ENCODE data around the gene PLEKHA7. TPM values are rescaled to one million over a fixed set of nuclear protein-coding genes. Genes with fewer than 3 reads are reported as not detected.

Gene PLEKHA7
- total RNA-seq, 2 donors from 2014 or later = 17.5 to 21.9 TPM

GRCh38 chr11:16789063-16789420 lies 225.2 kb downstream of the PLEKHA7 start:
- no peak overlapping the region for H3K9ac ChIP-seq (ENCODE audit: extremely low read depth, low read length, poor library complexity, severe bottlenecking)
- H3K36me3 Mint-ChIP-seq (ENCODE audit: low read depth) = peaks cover 3% of the 10 kb centered on the region
- H3K27ac ChIP-seq (ENCODE audit: low read depth, low read length) = no peak overlapping the region
- no peak overlapping the region for H3K27ac Mint-ChIP-seq
- no peak for TF ChIP-seq CTCF (conservative IDR thresholded peaks at IDR 0.05)
- H3K36me3 ChIP-seq (ENCODE audit: control insufficient read depth, insufficient read depth, low read length) = peaks cover 14% of the 10 kb centered on the region
- no peaks in the 10 kb centered on the region for H3K27me3 ChIP-seq (ENCODE audit: control insufficient read depth, insufficient read depth, low read length, poor library complexity, severe bottlenecking)
- no peaks in the 10 kb centered on the region for H3K9me3 Mint-ChIP-seq
- H3K27me3 Mint-ChIP-seq (ENCODE audit: insufficient read depth) = no peaks in the 10 kb centered on the region
- peak; percentile 46 for DNase-seq
- WGBS, 2 experiments (ENCODE audit: insufficient coverage in 1 of 2, insufficient read length in 1 of 2) = 91 to 96% methylated on average over 8 to 13 of the region's 13 CpGs
- H3K4me1 Mint-ChIP-seq = peaks cover 23% of the 10 kb centered on the region
- no peak overlapping the region for H3K4me3 Mint-ChIP-seq
- peaks cover 18% of the 10 kb centered on the region for H3K4me1 ChIP-seq (ENCODE audit: control insufficient read depth, insufficient read depth, low read length)
- H3K9me3 ChIP-seq (ENCODE audit: control insufficient read depth, low read length) = no peaks in the 10 kb centered on the region
- H3K4me3 ChIP-seq (ENCODE audit: low read length) = no peak overlapping the region

- H3K9ac ChIP-seq (ENCODE audit: extremely low read depth, low read length, poor library complexity, severe bottlenecking) = no peak overlapping the region
- Mint-ChIP-seq H3K4me3 (no peak overlapping the region), H3K27ac (peak overlapping the region; percentile 14), H3K4me1 (peaks cover 22% of the 10 kb centered on the region), H3K36me3 (ENCODE audit: low read depth) (no peaks in the 10 kb centered on the region), H3K9me3 (no peaks in the 10 kb centered on the region), H3K27me3 (ENCODE audit: insufficient read depth) (no peaks in the 10 kb centered on the region)
- DNase-seq = peak; percentile 94
- H3K27me3 ChIP-seq (ENCODE audit: control insufficient read depth, insufficient read depth, low read length, poor library complexity, severe bottlenecking) = no peaks in the 10 kb centered on the region
- peaks cover 8% of the 10 kb centered on the region for H3K36me3 ChIP-seq (ENCODE audit: control insufficient read depth, insufficient read depth, low read length)
- peak; percentile 99 for TF ChIP-seq CTCF (conservative IDR thresholded peaks at IDR 0.05)
- WGBS, 2 experiments (ENCODE audit: insufficient coverage in 1 of 2, insufficient read length in 1 of 2) = 66 to 90% methylated on average over 9 to 17 of the region's 17 CpGs
- no peak overlapping the region for H3K4me3 ChIP-seq (ENCODE audit: low read length)
- H3K4me1 ChIP-seq (ENCODE audit: control insufficient read depth, insufficient read depth, low read length) = peaks cover 18% of the 10 kb centered on the region
- H3K9me3 ChIP-seq (ENCODE audit: control insufficient read depth, low read length) = no peaks in the 10 kb centered on the region
- no peak overlapping the region for H3K27ac ChIP-seq (ENCODE audit: low read depth, low read length)
Measured at GRCh38 chr11:16788141-16789062, 225.8 kb downstream of the PLEKHA7 start.

GRCh38 chr11:16787035-16787742 lies 227.0 kb downstream of the PLEKHA7 start:
- WGBS, 2 experiments (ENCODE audit: insufficient coverage in 1 of 2, insufficient read length in 1 of 2) = 93 to 100% methylated on average over 5 to 7 of the region's 7 CpGs
- Histone ChIP-seq H3K4me1 (ENCODE audit: control insufficient read depth, insufficient read depth, low read length) (peaks cover 18% of the 10 kb centered on the region), H3K4me3 (ENCODE audit: low read length) (no peak overlapping the region), H3K27me3 (ENCODE audit: control insufficient read depth, insufficient read depth, low read length, poor library complexity, severe bottlenecking) (no peaks in the 10 kb centered on the region), H3K36me3 (ENCODE audit: control insufficient read depth, insufficient read depth, low read length) (peaks cover 17% of the 10 kb centered on the region), H3K9me3 (ENCODE audit: control insufficient read depth, low read length) (no peaks in the 10 kb centered on the region), H3K27ac (ENCODE audit: low read depth, low read length) (no peak overlapping the region), H3K9ac (ENCODE audit: extremely low read depth, low read length, poor library complexity, severe bottlenecking) (no peak overlapping the region)
- Mint-ChIP-seq H3K27ac (no peak overlapping the region), H3K4me1 (peaks cover 22% of the 10 kb centered on the region), H3K27me3 (ENCODE audit: insufficient read depth) (no peaks in the 10 kb centered on the region), H3K4me3 (no peak overlapping the region), H3K36me3 (ENCODE audit: low read depth) (no peaks in the 10 kb centered on the region), H3K9me3 (no peaks in the 10 kb centered on the region)
- peak; percentile 17 for DNase-seq
- no peak for TF ChIP-seq CTCF (conservative IDR thresholded peaks at IDR 0.05)
